Measurements from ENCODE around the gene CDHR2.
"Not testable (repeated sequence)": the region's sequence is repeated elsewhere in the genome, so short reads cannot be mapped to it uniquely, and the experiment has no call there.

Gene CDHR2

DNA sequence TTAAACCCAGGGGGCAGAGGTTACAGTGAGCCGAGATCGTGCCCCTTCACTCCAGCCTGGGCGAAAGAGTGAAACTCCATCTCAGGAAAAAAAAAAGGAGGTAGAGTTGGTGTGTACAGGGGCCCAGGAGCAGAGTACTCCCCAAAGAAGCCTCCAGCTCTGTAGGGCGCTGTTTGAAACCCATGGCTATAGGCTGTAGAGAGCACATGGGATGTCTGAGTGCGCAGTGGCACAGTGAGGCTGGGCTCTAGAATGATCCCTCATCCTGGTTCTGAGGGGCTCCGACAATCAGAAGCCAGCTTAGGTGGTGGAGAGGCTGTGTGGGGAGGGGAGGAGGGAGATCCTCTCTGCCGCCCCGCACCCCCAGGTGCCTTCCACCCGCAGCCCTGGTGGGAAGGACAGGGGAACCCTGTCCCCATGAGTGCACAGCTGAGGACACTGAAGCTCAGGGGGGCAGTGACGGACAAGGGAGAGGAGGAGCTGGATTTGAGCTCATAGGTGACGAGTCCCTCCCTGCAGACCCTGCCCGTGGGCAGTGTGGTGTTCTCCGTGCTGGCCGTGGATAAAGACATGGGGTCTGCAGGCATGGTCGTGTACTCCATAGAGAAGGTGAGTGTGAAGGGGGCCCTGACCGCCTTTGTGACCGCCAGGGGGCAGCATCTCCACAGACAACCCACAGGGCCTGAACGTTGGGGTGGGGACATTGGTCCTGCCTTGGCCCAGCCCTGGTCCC lies 24.6 kb downstream of the CDHR2 start:
- DNase-seq: peak; percentile 47

GRCh38 chr5:176574297-176574591 lies 25.1 kb downstream of the CDHR2 start:
- DNase-seq: no peak

DNA sequence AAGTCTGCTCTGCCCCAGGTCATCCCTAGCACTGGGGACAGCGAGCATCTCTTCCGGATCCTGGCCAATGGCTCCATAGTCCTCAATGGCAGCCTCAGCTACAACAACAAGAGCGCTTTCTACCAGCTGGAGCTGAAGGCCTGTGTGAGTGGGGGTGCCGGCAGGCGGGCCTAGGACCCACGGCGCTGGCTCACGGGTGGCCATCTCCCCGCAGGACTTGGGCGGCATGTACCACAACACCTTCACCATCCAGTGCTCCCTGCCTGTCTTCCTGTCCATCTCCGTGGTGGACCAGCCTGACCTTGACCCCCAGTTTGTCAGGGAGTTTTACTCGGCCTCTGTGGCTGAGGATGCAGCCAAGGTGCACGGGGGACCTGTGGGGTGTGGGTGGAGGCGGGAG lies 25.9 kb downstream of the CDHR2 start:
- DNase-seq: no peak

- no peak for DNase-seq
Measured at GRCh38 chr5:176575488-176576422, 26.6 kb downstream of the CDHR2 start.

- no peak for DNase-seq
Measured at GRCh38 chr5:176577312-176578176, 28.4 kb downstream of the CDHR2 start.

GRCh38 chr5:176578391-176578808 lies 29.3 kb downstream of the CDHR2 start:
- peak; percentile 13 for DNase-seq

DNA sequence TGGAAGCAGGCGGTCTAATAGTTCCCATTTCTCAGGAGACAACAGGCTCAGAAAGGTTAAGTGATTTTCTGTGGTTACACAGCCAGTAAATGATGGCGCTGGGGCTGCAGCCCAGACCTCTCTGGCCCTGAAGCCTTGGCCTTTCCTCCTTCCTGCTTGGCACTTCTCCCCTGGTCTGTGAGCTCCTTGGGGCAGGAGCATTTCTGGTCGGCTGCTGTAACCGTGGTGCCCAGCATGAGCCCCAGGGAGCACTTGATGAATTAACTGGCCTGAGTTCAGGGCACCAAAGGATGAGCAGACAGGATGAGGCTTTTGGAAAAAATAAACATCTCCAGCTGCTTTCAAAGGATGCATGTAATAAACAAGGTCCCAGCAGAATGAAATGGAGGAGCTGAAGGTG lies 30.2 kb downstream of the CDHR2 start:
- no peak for DNase-seq

- DNase-seq: no peak
Measured at GRCh38 chr5:176581361-176581760, 32.2 kb downstream of the CDHR2 start.

DNA sequence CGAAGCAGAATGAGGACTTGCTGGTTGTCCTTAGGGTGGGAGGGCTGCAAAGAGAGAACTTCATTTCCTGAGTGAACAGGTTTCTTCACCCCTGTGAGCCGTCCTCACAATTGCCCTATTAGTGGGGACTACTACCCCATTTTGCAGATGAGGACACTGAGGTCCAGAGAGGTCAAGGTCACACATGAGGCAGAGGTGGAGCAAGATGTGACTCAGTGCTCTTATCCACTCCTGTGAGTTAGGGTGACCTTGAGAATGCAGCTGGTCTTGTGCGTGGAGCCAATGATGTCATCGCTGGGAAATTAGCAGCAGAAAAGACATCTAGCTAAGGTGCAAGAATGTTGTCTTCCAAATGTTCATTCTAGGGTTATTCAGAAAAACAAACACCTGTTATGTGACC lies 33.9 kb downstream of the CDHR2 start:
- no peak for DNase-seq

GRCh38 chr5:176587398-176587797 lies 38.3 kb downstream of the CDHR2 start:
- no peak for DNase-seq

DNA sequence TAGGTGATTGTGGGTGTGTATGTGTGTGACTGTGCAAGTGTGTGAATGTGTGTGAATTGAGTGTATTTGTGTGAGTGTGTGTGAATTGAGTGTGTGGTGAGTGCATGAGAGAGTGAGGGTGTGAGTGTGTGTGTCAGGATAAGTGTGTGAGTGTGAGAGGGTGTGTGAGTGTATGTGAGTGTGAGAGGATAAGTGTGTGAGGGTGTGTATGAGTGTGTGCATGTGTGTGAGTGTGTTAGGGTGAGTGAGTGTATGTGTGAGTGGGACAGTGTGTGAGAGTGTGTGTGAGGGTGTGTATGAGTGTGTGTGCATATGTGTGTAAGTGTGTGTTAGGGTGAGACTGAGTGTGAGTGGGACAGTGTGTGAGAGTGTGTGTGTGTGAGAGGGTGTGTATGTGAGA lies 39.2 kb downstream of the CDHR2 start:
- DNase-seq: no peak

GRCh38 chr5:176589039-176589769 lies 40.1 kb downstream of the CDHR2 start:
- no peak for DNase-seq

DNA sequence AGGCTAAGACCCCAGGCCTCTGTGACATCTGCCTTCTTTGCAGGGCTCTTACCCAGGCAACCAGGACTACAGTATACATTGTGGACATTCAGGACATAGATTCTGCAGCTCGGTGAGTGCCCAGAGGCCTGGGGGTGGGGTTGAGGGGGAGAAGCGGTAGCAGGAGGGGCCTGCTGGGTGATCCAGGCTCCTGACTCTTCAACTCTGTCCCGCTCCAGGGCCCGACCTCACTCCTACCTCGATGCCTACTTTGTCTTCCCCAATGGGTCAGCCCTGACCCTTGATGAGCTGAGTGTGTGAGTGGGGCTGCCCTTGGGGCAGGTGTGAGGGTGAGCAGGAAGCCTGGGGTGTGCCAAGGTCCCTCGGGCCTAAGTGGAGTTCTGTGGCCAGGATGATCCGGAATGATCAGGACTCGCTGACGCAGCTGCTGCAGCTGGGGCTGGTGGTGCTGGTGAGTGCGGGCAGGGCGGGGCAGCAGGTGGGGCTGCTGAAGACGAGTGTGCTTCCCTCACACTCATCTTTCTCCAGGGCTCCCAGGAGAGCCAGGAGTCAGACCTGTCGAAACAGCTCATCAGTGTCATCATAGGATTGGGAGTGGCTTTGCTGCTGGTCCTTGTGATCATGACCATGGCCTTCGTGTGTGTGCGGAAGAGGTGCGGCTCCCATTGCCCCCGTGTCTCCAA lies 41.0 kb downstream of the CDHR2 start:
- no peak for DNase-seq

DNA sequence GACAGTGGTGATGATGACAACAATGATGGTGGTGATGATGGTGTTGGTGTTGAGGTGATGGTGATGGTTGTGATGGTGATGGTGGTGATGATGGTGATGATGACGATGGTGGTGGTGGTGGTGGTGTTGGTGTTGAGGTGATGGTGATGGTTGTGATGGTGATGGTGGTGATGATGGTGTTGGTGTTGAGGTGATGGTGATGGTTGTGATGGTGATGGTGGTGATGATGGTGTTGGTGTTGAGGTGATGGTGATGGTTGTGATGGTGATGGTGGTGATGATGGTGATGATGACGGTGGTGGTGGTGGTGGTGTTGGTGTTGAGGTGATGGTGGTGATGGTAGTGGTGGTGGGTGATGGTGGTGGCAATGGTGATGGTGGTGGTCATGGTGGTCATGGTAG lies 42.5 kb downstream of the CDHR2 start:
- DNase-seq: not testable (repeated sequence)

DNA sequence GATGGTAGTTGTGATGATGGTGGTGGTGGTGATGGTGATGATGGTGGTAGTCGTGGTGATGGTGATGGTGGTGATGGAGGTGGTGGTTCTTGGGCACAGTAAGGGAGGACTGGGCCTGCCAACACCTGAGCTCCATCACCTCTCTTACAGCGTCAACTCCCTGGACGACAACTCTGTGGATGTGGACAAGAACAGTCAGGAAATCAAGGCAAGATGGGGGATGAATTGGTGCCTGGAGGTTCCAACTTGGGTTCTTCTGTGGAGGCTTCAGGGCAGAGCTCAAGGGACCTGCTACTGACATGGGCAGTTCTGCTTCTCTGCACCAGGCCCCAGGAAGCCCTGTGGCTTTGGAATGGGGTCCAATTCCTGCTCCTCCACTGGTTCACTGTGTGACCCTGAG lies 43.4 kb downstream of the CDHR2 start:
- DNase-seq: no peak

DNA sequence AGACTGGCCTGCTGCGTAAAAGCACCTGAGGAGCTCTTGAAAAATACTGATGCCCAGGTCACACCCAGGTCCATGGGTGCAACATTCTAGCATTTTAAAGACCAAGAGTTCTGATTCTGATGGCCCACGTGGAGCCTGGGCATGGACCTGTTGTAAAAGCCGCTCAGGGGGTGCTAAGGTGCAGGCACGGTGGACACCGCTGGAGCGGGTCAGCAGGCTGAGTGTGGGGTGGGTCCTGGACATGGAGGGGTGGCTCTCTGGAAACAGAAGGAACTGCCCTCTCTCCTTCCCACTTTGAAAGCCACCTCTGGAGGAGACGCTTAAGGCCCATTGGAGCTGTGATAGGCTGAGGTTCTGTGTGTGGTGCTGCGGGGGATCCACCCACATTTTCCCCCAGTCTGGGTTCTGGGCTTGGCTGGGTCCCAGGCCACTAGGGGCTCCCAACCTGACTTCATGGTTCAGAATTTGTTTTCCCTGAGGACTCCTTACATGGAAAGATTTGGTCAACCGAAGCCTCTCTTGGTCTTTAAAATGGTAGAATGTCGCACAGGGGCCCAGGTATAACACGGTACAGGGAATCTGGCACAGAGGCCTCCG lies 44.2 kb downstream of the CDHR2 start:
- DNase-seq: no peak

DNA sequence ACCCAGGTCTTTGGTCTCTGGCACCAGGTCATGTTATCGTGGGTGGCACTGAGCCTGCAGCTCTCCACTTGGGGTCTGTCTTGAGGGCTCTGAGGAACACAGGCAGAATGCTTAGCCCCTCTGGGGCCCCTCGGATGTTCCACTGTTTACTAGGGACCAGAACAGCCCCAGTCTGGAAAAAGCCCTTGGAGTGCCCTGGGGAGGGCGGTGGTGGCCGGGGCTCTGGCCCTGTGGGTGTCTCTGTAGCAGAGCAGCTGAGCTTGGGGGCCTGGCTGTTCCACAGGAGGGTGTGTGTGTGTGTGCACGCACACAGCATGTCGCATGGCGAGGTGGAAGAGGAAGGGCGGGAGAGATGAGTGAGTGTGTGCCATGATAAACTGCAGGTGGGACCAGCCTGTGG lies 45.4 kb downstream of the CDHR2 start:
- DNase-seq: no peak

DNA sequence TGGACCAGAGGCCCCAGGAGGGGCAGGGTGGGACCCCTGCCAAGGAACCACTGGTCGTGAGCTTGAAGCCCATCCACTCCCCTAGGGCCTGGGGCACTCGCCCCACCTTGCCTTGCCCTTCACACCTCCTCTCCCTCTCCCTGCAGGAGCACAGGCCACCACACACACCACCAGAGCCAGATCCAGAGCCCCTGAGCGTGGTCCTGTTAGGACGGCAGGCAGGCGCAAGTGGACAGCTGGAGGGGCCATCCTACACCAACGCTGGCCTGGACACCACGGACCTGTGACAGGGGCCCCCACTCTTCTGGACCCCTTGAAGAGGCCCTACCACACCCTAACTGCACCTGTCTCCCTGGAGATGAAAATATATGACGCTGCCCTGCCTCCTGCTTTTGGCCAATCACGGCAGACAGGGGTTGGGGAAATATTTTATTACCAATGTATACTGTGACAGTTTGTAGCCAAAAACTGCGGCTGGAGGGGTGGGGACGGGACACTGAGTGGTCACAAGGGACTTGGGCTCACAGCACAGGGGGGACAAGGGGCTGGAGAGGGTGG lies 46.3 kb downstream of the CDHR2 start:
- no peak for DNase-seq

GRCh38 chr5:176596069-176596644 lies 47.0 kb downstream of the CDHR2 start:
- DNase-seq: no peak

GRCh38 chr5:176596689-176597416 lies 47.7 kb downstream of the CDHR2 start:
- peak; percentile 31 for DNase-seq

All from fibroblast of skin of scalp (primary cell).